Mesendoderm (in vitro differentiated cells): ENCODE data around the gene DISC1.
A peak's percentile ranks its signal among the peaks of the same experiment; 100 is the strongest.

Experiments used
- DNase-seq: peaks from one replicate; pipeline ENCODE4 v3.0.0; 2013
- H2AK5ac ChIP-seq: 2 replicates; pipeline ENCODE4 v1.6.1; 2013; ENCODE audit warnings: low read length, inconsistent platforms
- H2BK120ac ChIP-seq: 2 replicates; pipeline ENCODE4 v1.6.1; 2013; ENCODE audit warnings: low read depth, mild to moderate bottlenecking, low read length, moderate library complexity, mixed read lengths
- H2BK15ac ChIP-seq: replicated peaks from 2 replicates; pipeline ENCODE4 v1.6.1; 2013; ENCODE audit warnings: low read depth, mild to moderate bottlenecking, moderate library complexity
- H2BK5ac ChIP-seq: 2 replicates; pipeline ENCODE4 v1.6.1; 2013; ENCODE audit warnings: low read length, inconsistent platforms
- H3K18ac ChIP-seq: 2 replicates; pipeline ENCODE4 v1.6.1; 2013; ENCODE audit warnings: mild to moderate bottlenecking, low read length, mixed read lengths
- H3K23ac ChIP-seq: one replicate; pipeline ENCODE4 v1.6.1; 2013; ENCODE audit warnings: low read length
- H3K27ac ChIP-seq: 2 replicates; pipeline ENCODE4 v1.5.1; 2013; ENCODE audit warnings: low read depth, mild to moderate bottlenecking, inconsistent platforms, low read length, moderate library complexity
- H3K27me3 ChIP-seq: 2 replicates; pipeline ENCODE4 v1.6.1; 2013; ENCODE audit warnings: low read length, control low read depth, mild to moderate bottlenecking, inconsistent platforms; ENCODE audit not compliant: insufficient read depth, poor library complexity
- H3K36me3 ChIP-seq: 2 replicates; pipeline ENCODE4 v1.6.1; 2013; ENCODE audit warnings: low read length, inconsistent platforms; ENCODE audit not compliant: control insufficient read depth, insufficient read depth
- H3K4ac ChIP-seq: one replicate; pipeline ENCODE4 v1.6.1; 2013; ENCODE audit warnings: low read depth, mild to moderate bottlenecking, low read length, moderate library complexity
- H3K4me1 ChIP-seq: 2 replicates; pipeline ENCODE4 v1.6.1; 2013; ENCODE audit warnings: low read depth, low read length, inconsistent platforms; ENCODE audit not compliant: control insufficient read depth
- H3K4me2 ChIP-seq: 2 replicates; pipeline ENCODE4 v1.6.1; 2013; ENCODE audit warnings: low read length
- H3K4me3 ChIP-seq: 2 replicates; pipeline ENCODE4 v1.5.1; 2013; ENCODE audit warnings: mild to moderate bottlenecking, low read length
- H3K56ac ChIP-seq: one replicate; pipeline ENCODE4 v1.6.1; 2013; ENCODE audit warnings: low read length
- H3K79me1 ChIP-seq: 2 replicates; pipeline ENCODE4 v1.6.1; 2013; ENCODE audit warnings: low read length, inconsistent platforms
- H3K79me2 ChIP-seq: 2 replicates; pipeline ENCODE4 v1.6.1; 2013; ENCODE audit warnings: mild to moderate bottlenecking, low read length; ENCODE audit not compliant: control insufficient read depth, insufficient read depth
- H3K9ac ChIP-seq: 2 replicates; pipeline ENCODE4 v1.6.1; 2013; ENCODE audit warnings: low read length, inconsistent platforms
- H4K5ac ChIP-seq: one replicate; pipeline ENCODE4 v1.6.1; 2013; ENCODE audit warnings: low read length
- H4K8ac ChIP-seq: one replicate; pipeline ENCODE4 v1.6.1; 2013; ENCODE audit warnings: low read depth, mild to moderate bottlenecking, control low read depth, low read length, moderate library complexity
- WGBS: extraction: QIAGEN DNeasy Blood & Tissue Kit; methylation state at CpG from one replicate; pipeline ENCODE4 v1.1.7; 2013; ENCODE audit warnings: low lambda C conversion rate, missing lambda C conversion rate; ENCODE audit not compliant: insufficient coverage; ENCODE audit errors: extremely low coverage; 5-methylcytosine and 5-hydroxymethylcytosine counted together

DISC1 gene

DNA sequence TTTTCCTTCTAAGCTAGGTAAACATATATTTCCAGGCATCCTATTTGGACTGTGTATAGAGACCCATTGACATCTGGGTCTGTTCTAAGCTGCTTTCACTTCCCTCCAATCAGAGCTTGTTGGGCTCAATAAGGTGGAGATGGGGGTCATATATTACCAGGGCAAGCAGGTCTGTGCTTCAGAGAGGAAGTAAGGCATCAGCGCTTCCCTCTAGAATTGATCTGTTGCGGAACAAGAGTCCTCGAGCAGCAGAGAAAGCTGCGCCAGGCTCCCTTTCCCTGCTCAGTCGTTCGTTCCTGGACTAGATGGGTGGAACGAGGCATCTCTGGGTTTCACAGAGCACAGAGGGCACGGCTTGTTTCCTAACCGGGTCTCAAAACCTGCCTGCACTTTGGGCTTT lies 63.5 kb downstream of the DISC1 start:
- Histone ChIP-seq H3K4ac (no peak overlapping the region), H3K9ac (no peak overlapping the region), H2BK15ac (no peak overlapping the region), H3K23ac (no peak overlapping the region), H2AK5ac (no peak overlapping the region), H3K27ac (no peak overlapping the region), H4K8ac (no peak overlapping the region), H3K4me2 (no peak overlapping the region), H3K79me1 (no peaks in the 10 kb centered on the region), H3K27me3 (no peaks in the 10 kb centered on the region), H3K18ac (no peak overlapping the region), H3K4me3 (no peak overlapping the region), H3K4me1 (no peaks in the 10 kb centered on the region), H4K5ac (no peak overlapping the region), H3K56ac (no peak overlapping the region), H2BK5ac (no peak overlapping the region), H2BK120ac (no peak overlapping the region), H3K36me3 (no peaks in the 10 kb centered on the region), H3K79me2 (no peaks in the 10 kb centered on the region)
- no CpG with 5 or more reads among the region's 9 CpGs for WGBS
- DNase-seq: no peak

DNA sequence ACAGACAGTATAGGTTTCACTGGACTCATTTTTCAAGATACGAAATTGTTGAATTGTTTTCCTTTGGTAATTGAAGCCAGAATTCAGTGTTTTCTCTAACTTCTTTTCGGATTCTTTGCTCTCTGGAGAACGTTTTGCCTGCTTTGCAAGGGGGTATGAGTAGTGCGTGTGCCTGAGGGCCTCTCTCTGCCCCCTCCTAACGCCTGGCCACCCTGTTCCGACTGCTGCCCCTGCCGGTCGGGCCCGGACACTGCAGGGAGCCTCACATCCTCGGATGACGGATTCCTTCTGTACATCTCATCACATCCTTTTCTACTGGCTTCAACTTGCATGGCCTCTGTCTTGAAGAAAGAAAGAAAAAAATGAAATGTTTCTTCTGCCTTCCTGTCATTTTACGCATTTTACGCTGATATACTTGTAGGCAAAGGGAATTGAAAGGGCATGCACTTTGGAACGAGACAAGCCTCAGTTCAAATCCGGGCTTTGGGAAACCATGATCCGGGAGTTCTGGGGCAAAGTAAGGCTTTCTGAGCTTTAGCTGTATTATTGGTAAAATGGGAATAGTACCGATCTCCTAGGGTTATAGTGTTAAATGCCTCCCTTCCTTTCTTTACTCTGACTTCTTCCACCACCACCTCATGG lies 65.1 kb downstream of the DISC1 start:
- no peak overlapping the region for H3K23ac ChIP-seq
- no peaks in the 10 kb centered on the region for H3K79me2 ChIP-seq
- H3K9ac ChIP-seq: no peak overlapping the region
- H3K18ac ChIP-seq: no peak overlapping the region
- no peaks in the 10 kb centered on the region for H3K4me1 ChIP-seq
- no peaks in the 10 kb centered on the region for H3K27me3 ChIP-seq
- no peak overlapping the region for H4K8ac ChIP-seq
- H3K4me2 ChIP-seq: no peak overlapping the region
- H3K4me3 ChIP-seq: no peak overlapping the region
- H3K4ac ChIP-seq: no peak overlapping the region
- H2AK5ac ChIP-seq: no peak overlapping the region
- no peak overlapping the region for H3K56ac ChIP-seq
- DNase-seq: peak; percentile 73
- no peak overlapping the region for H4K5ac ChIP-seq
- H2BK120ac ChIP-seq: no peak overlapping the region
- H3K27ac ChIP-seq: no peak overlapping the region
- H2BK15ac ChIP-seq: no peak overlapping the region
- no peak overlapping the region for H2BK5ac ChIP-seq
- H3K36me3 ChIP-seq: no peaks in the 10 kb centered on the region
- WGBS: no CpG with 5 or more reads among the region's 17 CpGs
- H3K79me1 ChIP-seq: no peaks in the 10 kb centered on the region

DNA sequence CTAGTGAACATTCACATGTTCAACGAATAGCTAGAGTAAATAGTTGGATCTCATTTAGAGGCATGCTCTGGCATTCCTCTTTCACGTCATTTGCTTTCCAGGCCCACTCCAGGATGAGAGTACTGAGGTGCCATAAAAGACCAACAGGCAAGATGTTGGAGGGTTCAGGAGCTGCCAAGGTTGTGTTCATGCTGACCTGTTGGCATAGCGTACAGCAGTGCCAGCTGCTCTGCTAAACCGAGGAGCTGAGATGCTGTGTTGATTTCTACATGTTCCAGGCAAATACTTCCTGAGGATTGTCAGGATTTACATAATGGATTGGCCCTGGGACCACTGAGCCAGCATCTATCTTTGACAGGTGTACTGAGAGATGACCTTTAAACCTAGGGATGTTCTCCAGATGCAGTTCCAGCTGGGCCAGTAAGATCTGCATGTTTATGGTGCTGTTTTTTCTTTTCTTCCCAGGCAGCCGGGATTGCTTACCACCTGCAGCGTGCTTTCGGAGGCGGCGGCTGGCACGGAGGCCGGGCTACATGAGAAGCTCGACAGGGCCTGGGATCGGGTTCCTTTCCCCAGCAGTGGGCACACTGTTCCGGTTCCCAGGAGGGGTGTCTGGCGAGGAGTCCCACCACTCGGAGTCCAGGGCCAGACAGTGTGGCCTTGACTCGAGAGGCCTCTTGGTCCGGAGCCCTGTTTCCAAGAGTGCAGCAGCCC lies 66.9 kb downstream of the DISC1 start:
- H2BK15ac ChIP-seq: no peak overlapping the region
- no peak overlapping the region for H4K5ac ChIP-seq
- H3K27me3 ChIP-seq: no peaks in the 10 kb centered on the region
- no peak overlapping the region for H3K27ac ChIP-seq
- H3K9ac ChIP-seq: no peak overlapping the region
- WGBS: no CpG with 5 or more reads among the region's 18 CpGs
- no peak overlapping the region for H3K56ac ChIP-seq
- H3K79me1 ChIP-seq: no peaks in the 10 kb centered on the region
- DNase-seq: no peak
- H4K8ac ChIP-seq: no peak overlapping the region
- H2AK5ac ChIP-seq: no peak overlapping the region
- H3K23ac ChIP-seq: no peak overlapping the region
- no peak overlapping the region for H3K4me3 ChIP-seq
- no peaks in the 10 kb centered on the region for H3K79me2 ChIP-seq
- no peak overlapping the region for H3K18ac ChIP-seq
- no peak overlapping the region for H2BK120ac ChIP-seq
- H2BK5ac ChIP-seq: no peak overlapping the region
- no peak overlapping the region for H3K4ac ChIP-seq
- no peak overlapping the region for H3K4me2 ChIP-seq
- no peaks in the 10 kb centered on the region for H3K4me1 ChIP-seq
- no peaks in the 10 kb centered on the region for H3K36me3 ChIP-seq

GRCh38 chr1:231694075-231694431 lies 67.5 kb downstream of the DISC1 start:
- H2BK15ac ChIP-seq: no peak overlapping the region
- no peak overlapping the region for H4K8ac ChIP-seq
- H3K56ac ChIP-seq: no peak overlapping the region
- no peaks in the 10 kb centered on the region for H3K36me3 ChIP-seq
- no peak for DNase-seq
- no peak overlapping the region for H2AK5ac ChIP-seq
- H3K4ac ChIP-seq: no peak overlapping the region
- H3K9ac ChIP-seq: no peak overlapping the region
- H3K18ac ChIP-seq: no peak overlapping the region
- H3K27ac ChIP-seq: no peak overlapping the region
- no peaks in the 10 kb centered on the region for H3K79me1 ChIP-seq
- no peaks in the 10 kb centered on the region for H3K27me3 ChIP-seq
- H3K4me1 ChIP-seq: no peaks in the 10 kb centered on the region
- H2BK5ac ChIP-seq: no peak overlapping the region
- H3K4me2 ChIP-seq: no peak overlapping the region
- no peak overlapping the region for H3K4me3 ChIP-seq
- WGBS: no CpG with 5 or more reads among the region's 11 CpGs
- no peaks in the 10 kb centered on the region for H3K79me2 ChIP-seq
- H2BK120ac ChIP-seq: no peak overlapping the region
- H4K5ac ChIP-seq: no peak overlapping the region
- H3K23ac ChIP-seq: no peak overlapping the region

DNA sequence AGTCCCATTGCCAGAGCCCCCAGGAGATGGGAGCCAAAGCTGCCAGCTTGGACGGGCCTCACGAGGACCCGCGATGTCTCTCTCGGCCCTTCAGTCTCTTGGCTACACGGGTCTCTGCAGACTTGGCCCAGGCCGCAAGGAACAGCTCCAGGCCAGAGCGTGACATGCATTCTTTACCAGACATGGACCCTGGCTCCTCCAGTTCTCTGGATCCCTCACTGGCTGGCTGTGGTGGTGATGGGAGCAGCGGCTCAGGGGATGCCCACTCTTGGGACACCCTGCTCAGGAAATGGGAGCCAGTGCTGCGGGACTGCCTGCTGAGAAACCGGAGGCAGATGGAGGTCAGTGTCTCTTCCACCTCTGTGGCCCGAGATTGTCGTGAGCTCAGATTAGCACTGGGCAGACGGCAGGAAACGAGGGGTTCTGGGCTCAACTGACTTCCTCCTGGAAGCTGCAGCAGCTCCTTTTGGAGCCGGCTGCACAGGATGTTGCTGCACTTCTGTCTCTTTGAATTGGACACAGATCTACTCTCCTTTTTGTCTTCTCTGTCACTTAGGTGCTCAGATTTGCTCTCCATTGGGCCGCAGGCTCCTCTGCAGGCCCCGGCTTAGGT lies 68.0 kb downstream of the DISC1 start:
- H2BK15ac ChIP-seq: no peak overlapping the region

More for the DNA sequence above, 68.0 kb downstream of the DISC1 start:
- no peaks in the 10 kb centered on the region for H3K4me1 ChIP-seq
- no peak overlapping the region for H2BK5ac ChIP-seq
- H3K4me2 ChIP-seq: no peak overlapping the region
- H4K8ac ChIP-seq: no peak overlapping the region
- H3K36me3 ChIP-seq: no peaks in the 10 kb centered on the region
- no peaks in the 10 kb centered on the region for H3K27me3 ChIP-seq
- no peaks in the 10 kb centered on the region for H3K79me1 ChIP-seq
- no peak overlapping the region for H3K56ac ChIP-seq
- no peak overlapping the region for H2AK5ac ChIP-seq
- H3K4ac ChIP-seq: no peak overlapping the region
- H3K79me2 ChIP-seq: no peaks in the 10 kb centered on the region
- H3K18ac ChIP-seq: no peak overlapping the region
- DNase-seq: no peak
- no peak overlapping the region for H3K27ac ChIP-seq
- H2BK120ac ChIP-seq: no peak overlapping the region
- H3K23ac ChIP-seq: no peak overlapping the region
- WGBS: no CpG with 5 or more reads among the region's 18 CpGs
- H3K9ac ChIP-seq: no peak overlapping the region
- no peak overlapping the region for H4K5ac ChIP-seq
- no peak overlapping the region for H3K4me3 ChIP-seq
